Left lung (tissue), 10 donors: Measurements from ENCODE around the gene CACNA1C. TPM values are rescaled to one million over a fixed set of nuclear protein-coding genes. Genes with fewer than 3 reads are reported as not detected.

Experiments
- ATAC-seq: fragments of 200-7000 bp; cut with Tn5 transposase; one replicate; pipeline ENCODE4 v1.9.1; 2020; ENCODE audit warnings: moderate library complexity
- DNase-seq, 4 donors: peaks; one replicate each; pipeline ENCODE4 v3.0.0-alpha.2; 2013 to 2020
- H3K27ac ChIP-seq, 2 donors: fragments of 200-600 bp; sonication (generic) in 1 of 2; one replicate each; pipeline versions ENCODE4 v1.5.0 to v1.8.0; 2020 to 2021
- H3K27me3 ChIP-seq, 2 donors: fragments of 200-600 bp; sonication (generic) in 1 of 2; one replicate each; pipeline versions ENCODE4 v1.5.0 to v1.8.0; 2020 to 2021
- H3K36me3 ChIP-seq, 2 donors: fragments of 200-600 bp; sonication (generic) in 1 of 2; one replicate each; pipeline versions ENCODE4 v1.5.0 to v1.8.0; 2020 to 2021
- H3K4me1 ChIP-seq, 2 donors: fragments of 200-600 bp; one replicate each; pipeline ENCODE4 v1.8.0; 2021
- H3K4me3 ChIP-seq, 2 donors: fragments of 200-600 bp; sonication (generic) in 1 of 2; one replicate each; pipeline versions ENCODE4 v1.5.0 to v1.8.0; 2020 to 2021; ENCODE audit warnings: mild to moderate bottlenecking in 1 of 2
- H3K9me3 ChIP-seq, 2 donors: fragments of 200-600 bp; sonication (generic) in 1 of 2; one replicate each; pipeline versions ENCODE4 v1.5.0 to v1.8.0; 2020 to 2021
- intact Hi-C, 2 donors: fragments of 100-400 bp; cut with DNase I; formaldehyde crosslinking; loops; one replicate each; pipeline versions ENCODE4 v1.11.2 to v1.14.2; 2022
- polyA plus RNA-seq, 6 donors: library from polyadenylated mRNA; unstranded; fragments of 120-200 nt; gene quantifications; one replicate each; pipeline ENCODE4 v1.2.1, GENCODE V29; 2013; ENCODE audit not compliant: insufficient read length in 6 of 6
- total RNA-seq, 2 donors: library from RNA; stranded (reverse); fragmentation: NEBNext Ultra II Directional; extraction: Animal tissue kit (Norgen Biotek cat#: 25700); gene quantifications; one replicate each; pipeline ENCODE4 v1.2.1, GENCODE V29; 2021
- TF ChIP-seq, protein P1 (sequence below), 2 donors: fragments of 200-600 bp; sonication (generic) in 1 of 2; IDR thresholded peaks; one replicate each; pipeline versions ENCODE4 v1.5.0 to v1.8.0; 2021; ENCODE audit warnings: antibody characterized with exemption in 2 of 2
- donor health status: DM: no; HTN: yes; CAD: no.
- donor health status: DM: no; HTN: no; CAD: no.

The CACNA1C gene
- total and polyA plus RNA-seq, 8 donors = 11.9 to 21.9 (median 14.2) TPM

DNA sequence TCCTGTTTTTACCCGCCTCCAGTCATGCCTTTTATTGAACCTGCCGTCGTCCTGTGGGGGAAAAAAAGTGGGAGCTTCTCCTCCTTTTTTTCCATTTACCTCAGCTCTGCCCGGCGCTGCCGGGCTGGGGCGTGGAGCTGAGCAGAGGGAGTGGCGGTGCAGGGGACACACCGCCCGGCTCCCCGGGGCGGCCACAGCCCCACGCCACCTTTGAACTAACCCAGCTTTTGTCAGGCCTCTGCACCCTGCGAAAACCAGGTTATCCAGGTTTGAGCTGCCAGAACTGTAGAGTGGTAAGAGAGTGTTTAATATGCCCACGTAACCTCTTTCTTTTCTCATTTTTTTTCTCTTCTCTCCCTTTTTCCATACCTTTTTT is 581.0 kb downstream of the CACNA1C start:
- DNase-seq (peak in 1 of 4 donors; percentile 10), ATAC-seq (no peak)
- Histone ChIP-seq H3K9me3 (no peaks in the 10 kb centered on the region), H3K27ac (no peak overlapping the region), H3K27me3 (peaks cover 0 to 3% of the 10 kb centered on the region in 2 donors), H3K36me3 (no peaks in the 10 kb centered on the region), H3K4me1 (no peaks in the 10 kb centered on the region), H3K4me3 (no peak overlapping the region)
- TF ChIP-seq, protein P1, sequence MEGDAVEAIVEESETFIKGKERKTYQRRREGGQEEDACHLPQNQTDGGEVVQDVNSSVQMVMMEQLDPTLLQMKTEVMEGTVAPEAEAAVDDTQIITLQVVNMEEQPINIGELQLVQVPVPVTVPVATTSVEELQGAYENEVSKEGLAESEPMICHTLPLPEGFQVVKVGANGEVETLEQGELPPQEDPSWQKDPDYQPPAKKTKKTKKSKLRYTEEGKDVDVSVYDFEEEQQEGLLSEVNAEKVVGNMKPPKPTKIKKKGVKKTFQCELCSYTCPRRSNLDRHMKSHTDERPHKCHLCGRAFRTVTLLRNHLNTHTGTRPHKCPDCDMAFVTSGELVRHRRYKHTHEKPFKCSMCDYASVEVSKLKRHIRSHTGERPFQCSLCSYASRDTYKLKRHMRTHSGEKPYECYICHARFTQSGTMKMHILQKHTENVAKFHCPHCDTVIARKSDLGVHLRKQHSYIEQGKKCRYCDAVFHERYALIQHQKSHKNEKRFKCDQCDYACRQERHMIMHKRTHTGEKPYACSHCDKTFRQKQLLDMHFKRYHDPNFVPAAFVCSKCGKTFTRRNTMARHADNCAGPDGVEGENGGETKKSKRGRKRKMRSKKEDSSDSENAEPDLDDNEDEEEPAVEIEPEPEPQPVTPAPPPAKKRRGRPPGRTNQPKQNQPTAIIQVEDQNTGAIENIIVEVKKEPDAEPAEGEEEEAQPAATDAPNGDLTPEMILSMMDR (IDR thresholded peaks at IDR 0.05) = no peak
- intact Hi-C loops = no loop called here

GRCh38 chr12:2634471-2634870 is 581.7 kb downstream of the CACNA1C start:
- Histone ChIP-seq H3K9me3 (no peaks in the 10 kb centered on the region), H3K27me3 (no peaks in the 10 kb centered on the region), H3K36me3 (no peaks in the 10 kb centered on the region), H3K27ac (no peak overlapping the region), H3K4me3 (no peak overlapping the region), H3K4me1 (no peaks in the 10 kb centered on the region)
- no peak for ATAC-seq
- TF ChIP-seq, protein P1 (IDR thresholded peaks at IDR 0.05) = no peak
- DNase-seq = no peak
- intact Hi-C loops = no loop called here

DNA sequence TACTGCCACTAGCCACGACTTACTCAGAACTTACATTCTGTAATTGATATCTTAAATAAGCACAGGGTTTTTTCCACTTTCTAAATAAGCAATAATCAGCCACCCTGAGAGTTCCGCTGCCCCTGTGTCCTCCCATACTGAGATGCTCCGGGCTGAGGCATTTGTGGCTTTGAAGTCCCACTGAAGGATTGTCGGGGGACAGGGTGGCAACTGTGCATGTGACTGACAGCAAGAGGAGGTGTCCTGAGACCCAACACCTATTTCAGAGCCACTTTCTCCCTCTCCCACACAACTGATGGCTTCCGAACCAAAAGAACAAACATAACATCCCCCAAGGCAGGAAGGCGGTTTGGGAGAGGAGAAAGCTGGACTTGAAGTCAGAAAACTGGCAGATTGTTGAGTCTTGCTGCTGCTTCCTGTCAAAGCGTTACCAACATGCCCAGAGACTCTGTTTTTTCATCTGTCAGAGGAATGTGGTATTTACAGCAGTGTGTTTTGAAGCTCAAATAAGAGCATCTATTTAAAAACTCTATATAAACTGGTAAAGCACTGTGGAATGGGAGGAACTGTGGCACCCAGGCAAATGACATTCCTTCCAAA is 584.1 kb downstream of the CACNA1C start:
- Histone ChIP-seq H3K36me3 (no peaks in the 10 kb centered on the region), H3K27ac (no peak overlapping the region), H3K9me3 (no peaks in the 10 kb centered on the region), H3K27me3 (no peaks in the 10 kb centered on the region), H3K4me1 (no peaks in the 10 kb centered on the region), H3K4me3 (no peak overlapping the region)
- ATAC-seq (no peak), DNase-seq (peak in 2 of 4 donors; percentile 4 to 34)
- TF ChIP-seq, protein P1 (IDR thresholded peaks at IDR 0.05) = no peak
- intact Hi-C loops = no loop called here

GRCh38 chr12:2637371-2637770 is 584.6 kb downstream of the CACNA1C start:
- Histone ChIP-seq H3K4me1 (no peaks in the 10 kb centered on the region), H3K27me3 (peaks cover 0 to 2% of the 10 kb centered on the region in 2 donors), H3K27ac (no peak overlapping the region), H3K4me3 (no peak overlapping the region), H3K9me3 (no peaks in the 10 kb centered on the region), H3K36me3 (no peaks in the 10 kb centered on the region)
- intact Hi-C loops = no loop called here
- ATAC-seq (no peak), DNase-seq (peak in 1 of 4 donors; percentile 13)
- TF ChIP-seq, protein P1 (IDR thresholded peaks at IDR 0.05) = no peak

- intact Hi-C loops = no loop called here
- no peaks in the 10 kb centered on the region for H3K9me3 ChIP-seq
- ATAC-seq (no peak), DNase-seq (no peak)
- H3K27ac ChIP-seq = no peak overlapping the region
- no peaks in the 10 kb centered on the region for H3K36me3 ChIP-seq
- TF ChIP-seq, protein P1 (IDR thresholded peaks at IDR 0.05) = no peak
- no peak overlapping the region for H3K4me3 ChIP-seq
- no peaks in the 10 kb centered on the region for H3K4me1 ChIP-seq
- H3K27me3 ChIP-seq = peaks cover 0 to 13% of the 10 kb centered on the region in 2 donors
These were observed 585.7 kb downstream of the CACNA1C start for GRCh38 chr12:2638273-2639019.
